PC-3 (cell line): ENCODE data around the gene PRRT4.

Source experiments
- EZH2phosphoT487 ChIP-seq: fragments of 300-600 bp; sonication (generic); IDR thresholded peaks from 2 replicates; pipeline ENCODE4 v1.6.1; 2018; ENCODE audit warnings: mild to moderate bottlenecking, antibody characterized with exemption, low read length, borderline replicate concordance
- TF ChIP-seq, protein P1 (sequence below): fragments of 300-600 bp; sonication (generic); conservative IDR thresholded peaks from 2 replicates; pipeline ENCODE4 v1.5.1; 2017; ENCODE audit warnings: antibody characterized with exemption, low read depth, mild to moderate bottlenecking, low read length

DNA sequence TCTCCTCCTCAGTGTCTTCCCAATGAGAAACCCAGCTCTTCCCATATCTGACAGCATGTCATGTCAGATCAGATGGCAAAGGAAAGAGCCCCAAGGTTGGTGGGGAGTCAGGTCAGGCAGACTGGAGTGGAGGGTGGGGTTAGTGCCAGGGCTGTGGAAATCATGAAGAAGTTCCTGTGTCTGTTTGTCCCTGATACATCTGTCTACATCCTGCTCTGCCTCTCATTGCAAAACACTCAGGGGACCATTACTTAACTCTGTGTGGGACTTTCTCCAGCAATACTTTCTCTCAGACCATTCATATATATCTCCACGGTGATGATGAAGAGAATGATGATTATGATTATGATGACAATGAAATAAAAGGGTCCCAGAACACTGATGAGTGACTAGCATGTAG, 3.3 kb downstream of the PRRT4 start:
- TF ChIP-seq EZH2phosphoT487: no peak
- TF ChIP-seq, protein P1, sequence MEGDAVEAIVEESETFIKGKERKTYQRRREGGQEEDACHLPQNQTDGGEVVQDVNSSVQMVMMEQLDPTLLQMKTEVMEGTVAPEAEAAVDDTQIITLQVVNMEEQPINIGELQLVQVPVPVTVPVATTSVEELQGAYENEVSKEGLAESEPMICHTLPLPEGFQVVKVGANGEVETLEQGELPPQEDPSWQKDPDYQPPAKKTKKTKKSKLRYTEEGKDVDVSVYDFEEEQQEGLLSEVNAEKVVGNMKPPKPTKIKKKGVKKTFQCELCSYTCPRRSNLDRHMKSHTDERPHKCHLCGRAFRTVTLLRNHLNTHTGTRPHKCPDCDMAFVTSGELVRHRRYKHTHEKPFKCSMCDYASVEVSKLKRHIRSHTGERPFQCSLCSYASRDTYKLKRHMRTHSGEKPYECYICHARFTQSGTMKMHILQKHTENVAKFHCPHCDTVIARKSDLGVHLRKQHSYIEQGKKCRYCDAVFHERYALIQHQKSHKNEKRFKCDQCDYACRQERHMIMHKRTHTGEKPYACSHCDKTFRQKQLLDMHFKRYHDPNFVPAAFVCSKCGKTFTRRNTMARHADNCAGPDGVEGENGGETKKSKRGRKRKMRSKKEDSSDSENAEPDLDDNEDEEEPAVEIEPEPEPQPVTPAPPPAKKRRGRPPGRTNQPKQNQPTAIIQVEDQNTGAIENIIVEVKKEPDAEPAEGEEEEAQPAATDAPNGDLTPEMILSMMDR: no peak
